GM12801 (cell line): ENCODE results near the gene STPG4.

Experiments
- TF ChIP-seq, protein P1 (sequence below): IDR thresholded peaks from one replicate; pipeline ENCODE4 v1.5.1; 2011; ENCODE audit warnings: control low read depth; ENCODE audit not compliant: insufficient read length; ENCODE audit errors: extremely low read depth

Gene STPG4

DNA sequence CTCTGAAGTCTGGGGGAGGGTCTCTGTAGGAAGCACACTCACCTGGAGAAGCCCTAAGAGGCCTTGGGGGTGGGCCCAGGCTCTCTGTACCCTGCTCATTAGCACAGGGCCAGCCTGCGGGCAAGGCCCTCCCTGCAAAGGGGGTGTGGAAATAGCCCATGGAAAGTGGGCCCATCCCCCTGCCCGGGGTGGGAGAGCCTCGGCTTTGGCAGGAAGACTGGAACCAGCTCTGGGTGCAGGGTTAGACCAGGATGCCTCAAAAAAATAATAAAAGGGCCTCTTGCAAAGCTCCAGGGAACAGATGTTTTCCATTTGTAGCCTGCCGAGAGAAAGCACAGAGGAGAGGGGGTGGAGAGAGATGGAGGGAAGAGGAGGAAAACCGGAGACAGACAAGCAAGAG, 98.7 kb downstream of the STPG4 start:
- TF ChIP-seq, protein P1, sequence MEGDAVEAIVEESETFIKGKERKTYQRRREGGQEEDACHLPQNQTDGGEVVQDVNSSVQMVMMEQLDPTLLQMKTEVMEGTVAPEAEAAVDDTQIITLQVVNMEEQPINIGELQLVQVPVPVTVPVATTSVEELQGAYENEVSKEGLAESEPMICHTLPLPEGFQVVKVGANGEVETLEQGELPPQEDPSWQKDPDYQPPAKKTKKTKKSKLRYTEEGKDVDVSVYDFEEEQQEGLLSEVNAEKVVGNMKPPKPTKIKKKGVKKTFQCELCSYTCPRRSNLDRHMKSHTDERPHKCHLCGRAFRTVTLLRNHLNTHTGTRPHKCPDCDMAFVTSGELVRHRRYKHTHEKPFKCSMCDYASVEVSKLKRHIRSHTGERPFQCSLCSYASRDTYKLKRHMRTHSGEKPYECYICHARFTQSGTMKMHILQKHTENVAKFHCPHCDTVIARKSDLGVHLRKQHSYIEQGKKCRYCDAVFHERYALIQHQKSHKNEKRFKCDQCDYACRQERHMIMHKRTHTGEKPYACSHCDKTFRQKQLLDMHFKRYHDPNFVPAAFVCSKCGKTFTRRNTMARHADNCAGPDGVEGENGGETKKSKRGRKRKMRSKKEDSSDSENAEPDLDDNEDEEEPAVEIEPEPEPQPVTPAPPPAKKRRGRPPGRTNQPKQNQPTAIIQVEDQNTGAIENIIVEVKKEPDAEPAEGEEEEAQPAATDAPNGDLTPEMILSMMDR, result no peak

DNA sequence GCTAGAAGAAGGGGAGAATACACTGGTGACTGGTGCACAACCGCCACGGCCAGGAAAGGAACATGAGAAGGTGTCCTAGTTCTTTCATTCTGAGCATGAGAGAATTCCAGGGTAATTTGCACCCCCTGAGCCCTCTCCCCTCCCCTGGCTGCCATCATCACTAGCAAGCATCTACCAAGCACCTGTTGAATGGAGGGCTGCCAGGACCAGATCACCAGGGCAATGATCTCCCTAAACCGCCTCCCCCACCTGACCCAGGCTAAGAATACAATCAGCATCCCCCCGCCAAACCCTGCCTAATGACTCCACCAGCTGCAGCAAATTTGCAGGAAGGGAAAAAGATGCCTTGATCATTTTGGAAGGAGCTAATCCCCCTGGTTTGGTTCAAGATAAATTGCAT, 100.2 kb downstream of the STPG4 start:
- TF ChIP-seq, protein P1, result no peak

DNA sequence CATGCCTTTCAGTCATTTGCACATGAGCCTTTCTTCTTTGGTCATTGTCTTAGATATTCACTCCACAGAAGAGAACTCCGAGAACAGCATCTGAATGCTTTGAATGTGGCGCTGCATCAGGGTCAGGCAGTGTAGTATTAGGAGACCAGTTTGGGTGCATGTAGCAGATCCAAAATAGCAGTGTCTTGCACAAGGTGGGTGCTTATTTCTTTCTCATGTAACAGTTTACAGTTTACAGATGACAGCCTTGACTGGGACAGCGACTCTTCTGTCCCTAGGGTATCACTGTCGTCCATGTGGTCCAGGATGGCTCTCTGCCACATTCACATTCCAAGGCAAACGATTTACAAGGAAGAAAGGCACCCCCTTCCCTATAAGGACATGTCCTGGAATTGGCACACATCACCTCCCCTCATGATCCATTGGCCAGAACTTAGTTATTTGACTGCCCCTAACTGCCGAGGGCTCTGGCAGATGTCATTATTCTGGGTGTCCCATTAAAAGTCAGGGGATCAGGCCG, 101.0 kb downstream of the STPG4 start:
- TF ChIP-seq, protein P1, result no peak

DNA sequence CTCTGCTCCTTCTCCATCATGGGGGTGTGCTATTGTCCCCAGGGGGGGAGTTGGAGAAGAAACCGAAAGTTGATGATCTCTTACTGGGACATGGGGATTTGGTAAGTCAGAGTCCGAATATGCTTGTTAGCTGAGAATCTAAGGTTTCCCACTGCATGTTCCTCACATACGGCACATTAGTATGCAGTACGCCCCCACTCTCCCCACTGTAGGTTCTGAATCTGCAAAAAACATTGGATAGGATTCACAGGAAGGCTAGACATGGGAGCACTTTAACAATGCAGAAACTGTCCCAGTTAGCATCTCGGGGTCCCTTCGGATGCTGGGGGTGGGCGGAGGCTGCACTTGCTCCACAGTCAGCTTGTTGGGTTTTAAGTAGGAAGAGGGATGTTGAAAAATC, 102.3 kb downstream of the STPG4 start:
- TF ChIP-seq, protein P1, result no peak

DNA sequence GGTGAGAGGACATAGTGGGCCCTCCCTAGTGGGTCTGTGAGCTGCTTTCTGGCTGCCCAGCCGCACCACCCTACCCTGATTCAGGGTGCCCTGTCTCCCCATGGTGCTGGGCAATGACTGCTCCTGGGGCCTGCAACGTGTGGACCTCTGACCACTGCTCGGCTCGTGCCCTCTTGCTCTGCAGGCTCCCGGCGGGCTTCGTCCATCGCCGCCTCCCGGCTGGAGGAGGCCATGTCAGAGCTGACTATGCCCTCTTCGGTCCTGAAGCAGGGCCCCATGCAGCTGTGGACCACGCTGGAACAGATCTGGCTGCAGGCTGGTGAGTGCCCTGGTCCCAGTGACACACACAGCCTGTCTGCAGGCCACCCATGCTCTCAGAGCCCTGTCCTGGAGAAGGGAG, 103.5 kb downstream of the STPG4 start:
- TF ChIP-seq, protein P1, result no peak

DNA sequence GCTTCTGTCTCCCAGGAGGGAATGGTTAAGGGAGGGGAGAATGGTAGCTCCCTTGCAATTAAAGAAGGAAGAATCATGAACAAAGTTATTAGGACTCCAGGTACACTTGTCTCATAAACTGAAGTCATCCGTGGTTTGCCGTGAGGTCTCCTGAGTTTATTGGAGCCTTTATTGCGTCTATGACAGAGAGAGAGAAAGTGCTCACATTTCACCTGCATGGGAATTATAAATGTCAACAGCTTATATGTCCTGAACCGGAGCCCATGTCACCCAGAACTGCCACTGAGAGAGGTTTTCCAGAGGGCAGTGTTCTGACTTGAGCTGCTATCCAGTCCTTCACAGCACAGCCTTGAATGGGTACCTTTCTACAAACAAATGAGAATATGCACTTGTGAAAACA, 104.3 kb downstream of the STPG4 start:
- TF ChIP-seq, protein P1, result no peak

DNA sequence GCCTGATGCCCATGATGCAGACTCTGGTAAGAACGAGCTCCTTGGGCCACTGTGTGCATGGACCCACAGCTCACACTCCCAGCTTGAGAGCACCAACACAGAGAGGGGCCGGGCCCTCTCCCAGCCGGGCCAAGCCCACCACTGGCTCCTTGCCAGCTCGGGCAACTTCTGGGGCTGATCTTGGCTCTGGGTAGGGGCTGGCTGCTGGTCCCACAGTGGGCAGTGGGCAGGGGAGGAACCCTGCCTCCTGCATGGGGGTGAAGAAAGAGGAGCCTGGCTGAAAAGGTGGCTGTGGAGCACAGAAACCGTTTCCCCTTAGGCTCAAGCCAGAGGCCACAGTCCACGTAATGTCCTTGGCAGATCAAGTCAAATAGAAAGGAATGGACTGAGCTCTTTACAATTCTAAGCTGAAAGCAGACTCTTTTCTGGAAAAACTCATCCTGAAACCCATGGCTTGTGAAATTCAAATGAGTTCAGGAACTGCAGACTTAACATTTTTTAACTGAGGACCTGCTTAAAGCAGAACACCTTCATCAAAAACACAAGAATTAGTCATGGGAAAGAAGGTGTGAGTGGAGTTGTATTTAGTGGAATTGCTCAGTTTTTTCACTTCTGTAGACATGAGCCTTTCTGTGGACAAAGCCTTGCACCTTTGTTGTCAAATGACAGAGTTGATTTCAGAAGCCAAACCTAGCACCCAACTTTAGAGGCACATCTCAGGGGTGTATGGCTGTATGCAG, 104.9 kb downstream of the STPG4 start:
- TF ChIP-seq, protein P1, result no peak

DNA sequence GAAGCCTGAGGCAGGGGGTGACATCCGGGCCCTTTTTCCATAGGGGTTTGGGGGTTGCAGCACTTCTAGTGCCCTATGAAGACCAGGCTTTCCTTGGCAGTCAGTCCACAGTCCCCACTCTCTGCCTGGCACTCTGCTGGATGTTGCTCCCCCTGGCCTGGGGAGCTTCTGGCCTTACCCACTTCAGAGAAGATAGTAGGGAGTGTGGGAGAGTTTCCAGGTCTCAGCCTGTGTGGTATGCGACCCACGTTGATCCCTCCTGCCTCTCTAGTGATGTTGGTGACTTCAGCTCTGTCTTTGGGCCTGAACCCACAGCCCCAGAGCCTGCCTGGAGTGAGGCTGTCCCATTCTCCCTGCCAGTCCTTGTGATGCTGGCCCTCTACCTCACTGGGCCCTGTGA, 105.6 kb downstream of the STPG4 start:
- TF ChIP-seq, protein P1, result no peak
